Measurements from ENCODE around the gene CEP41.

DNA sequence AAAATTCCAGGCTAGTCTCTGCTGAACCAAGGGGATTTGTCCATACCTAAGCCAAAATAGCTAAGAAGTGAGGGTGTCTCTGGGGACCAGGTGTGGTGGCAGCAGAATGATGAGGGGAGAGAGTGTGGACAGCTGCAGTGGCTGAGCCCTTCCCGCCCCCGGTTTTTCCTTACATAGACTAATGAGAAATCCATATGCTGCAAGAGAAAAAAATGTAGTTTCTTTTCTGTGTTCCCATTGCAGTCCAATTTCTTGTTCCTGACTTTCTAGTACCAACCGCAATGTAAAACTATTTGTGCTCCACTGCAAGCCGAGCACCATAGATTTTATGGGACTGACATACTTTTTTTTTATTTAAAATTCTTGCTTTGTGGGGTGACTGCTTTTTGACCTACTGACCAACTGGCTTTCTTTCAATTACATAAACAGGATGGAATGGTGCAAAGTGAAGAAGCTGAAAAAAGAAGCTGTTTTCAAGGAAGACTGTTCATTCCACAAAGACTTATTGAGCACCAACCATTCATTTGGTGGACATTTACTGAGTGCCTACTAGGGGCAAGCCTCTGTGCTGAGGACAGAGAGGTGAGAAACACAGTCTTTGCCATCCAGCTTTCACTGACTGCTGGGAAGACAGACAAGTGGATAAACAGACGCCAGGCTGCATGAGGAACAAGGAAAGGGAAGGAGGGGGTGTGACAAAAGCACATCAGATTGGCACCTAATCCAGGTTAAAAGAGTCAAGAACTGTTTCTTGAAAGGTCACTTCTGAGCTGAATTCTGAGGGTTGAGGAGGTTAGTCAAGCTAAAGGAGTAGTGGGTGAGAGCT is 9.8 kb downstream of the CEP41 start:
- no peak for TF ChIP-seq POLR2A (IDR thresholded peaks at IDR 0.05)
- TF ChIP-seq, protein P1, sequence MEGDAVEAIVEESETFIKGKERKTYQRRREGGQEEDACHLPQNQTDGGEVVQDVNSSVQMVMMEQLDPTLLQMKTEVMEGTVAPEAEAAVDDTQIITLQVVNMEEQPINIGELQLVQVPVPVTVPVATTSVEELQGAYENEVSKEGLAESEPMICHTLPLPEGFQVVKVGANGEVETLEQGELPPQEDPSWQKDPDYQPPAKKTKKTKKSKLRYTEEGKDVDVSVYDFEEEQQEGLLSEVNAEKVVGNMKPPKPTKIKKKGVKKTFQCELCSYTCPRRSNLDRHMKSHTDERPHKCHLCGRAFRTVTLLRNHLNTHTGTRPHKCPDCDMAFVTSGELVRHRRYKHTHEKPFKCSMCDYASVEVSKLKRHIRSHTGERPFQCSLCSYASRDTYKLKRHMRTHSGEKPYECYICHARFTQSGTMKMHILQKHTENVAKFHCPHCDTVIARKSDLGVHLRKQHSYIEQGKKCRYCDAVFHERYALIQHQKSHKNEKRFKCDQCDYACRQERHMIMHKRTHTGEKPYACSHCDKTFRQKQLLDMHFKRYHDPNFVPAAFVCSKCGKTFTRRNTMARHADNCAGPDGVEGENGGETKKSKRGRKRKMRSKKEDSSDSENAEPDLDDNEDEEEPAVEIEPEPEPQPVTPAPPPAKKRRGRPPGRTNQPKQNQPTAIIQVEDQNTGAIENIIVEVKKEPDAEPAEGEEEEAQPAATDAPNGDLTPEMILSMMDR (IDR thresholded peaks at IDR 0.05), result no peak
